Measurements from ENCODE around the gene SNTG2. TPM values are rescaled to one million over a fixed set of nuclear protein-coding genes. Genes with fewer than 3 reads are reported as not detected.

Gene SNTG2
- total RNA-seq, 1 experiment from 2014 or later = not detected

DNA sequence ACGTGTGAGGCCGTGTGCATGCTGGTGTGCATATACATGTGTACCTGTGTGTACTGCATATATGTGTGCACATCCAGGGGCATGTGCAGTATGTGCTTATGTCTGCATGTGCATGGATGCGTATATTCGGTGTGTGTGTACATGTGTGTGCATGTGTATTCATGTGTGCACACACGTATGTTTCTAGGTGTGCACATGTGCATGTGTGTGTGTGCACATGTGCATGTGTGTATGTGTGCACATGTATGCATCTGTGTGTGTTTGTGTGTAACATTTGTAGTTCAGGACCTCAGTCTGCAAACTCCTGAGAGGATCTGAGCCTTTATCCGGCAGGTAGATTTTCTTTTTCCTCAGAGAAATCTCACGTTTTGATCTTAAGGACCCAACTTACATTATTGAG lies 201.7 kb downstream of the SNTG2 start:
- H3K9me3 ChIP-seq = no peaks in the 10 kb centered on the region
- no peaks in the 10 kb centered on the region for H3K27me3 ChIP-seq (replicated peaks; ENCODE audit: control insufficient read depth, insufficient read depth, low read length)
- Mint-ChIP-seq H3K4me3 (ENCODE audit: unreplicated experiment) (no peak overlapping the region), H3K36me3 (ENCODE audit: insufficient read depth, unreplicated experiment) (peaks cover 4% of the 10 kb centered on the region), H3K27me3 (ENCODE audit: insufficient read depth, unreplicated experiment) (peaks cover 4% of the 10 kb centered on the region), H3K27ac (ENCODE audit: unreplicated experiment) (no peak overlapping the region), H3K9me3 (ENCODE audit: unreplicated experiment) (no peaks in the 10 kb centered on the region), H3K4me1 (ENCODE audit: low read depth, unreplicated experiment) (no peaks in the 10 kb centered on the region)
- no peak for TF ChIP-seq CTCF (IDR thresholded peaks at IDR 0.05; ENCODE audit: insufficient read depth in 1 of 2, low read depth in 1 of 2, low read length in 1 of 2, severe bottlenecking in 1 of 2, unreplicated experiment in 1 of 2)
- BruUV-seq (replicated peaks) = no TSS peak
- POLR2A ChIA-PET = no interaction called here
- CTCF ChIA-PET = no interaction called here
- intact Hi-C loops (cut with micrococcal nuclease; ENCODE audit: unreplicated experiment) = no loop called here
- H3K4me1 ChIP-seq = no peaks in the 10 kb centered on the region
- H3K36me3 ChIP-seq (ENCODE audit: control insufficient read depth, insufficient read depth, low read length) = no peaks in the 10 kb centered on the region
- no peak overlapping the region for H3K4me3 ChIP-seq (ENCODE audit: low read depth, low read length)
- DNase-seq = no peak

DNA sequence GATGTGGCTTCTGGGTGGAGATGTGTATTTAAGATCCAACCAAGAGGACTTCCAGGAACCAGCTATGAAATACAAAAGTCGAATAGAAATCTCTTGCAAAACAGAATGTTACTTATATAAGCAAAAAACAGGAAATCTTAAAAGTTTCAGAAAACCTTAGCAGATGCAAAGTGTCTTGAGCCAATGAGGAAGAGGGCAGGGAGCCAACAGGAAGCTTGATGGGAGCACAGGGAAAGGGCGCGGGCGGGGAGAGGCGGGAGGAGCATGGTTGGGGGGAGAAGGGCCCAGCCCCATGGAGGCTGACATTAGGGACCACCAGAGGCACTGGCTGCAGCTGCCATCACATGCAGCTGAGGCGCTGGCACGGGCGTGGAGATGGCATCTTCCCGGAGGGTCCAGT lies 203.3 kb downstream of the SNTG2 start:
- Histone ChIP-seq H3K4me3 (ENCODE audit: low read depth, low read length) (no peak overlapping the region), H3K9me3 (no peaks in the 10 kb centered on the region), H3K36me3 (ENCODE audit: control insufficient read depth, insufficient read depth, low read length) (no peaks in the 10 kb centered on the region), H3K27me3 (replicated peaks; ENCODE audit: control insufficient read depth, insufficient read depth, low read length) (no peaks in the 10 kb centered on the region), H3K4me1 (no peaks in the 10 kb centered on the region)
- Mint-ChIP-seq H3K27ac (ENCODE audit: unreplicated experiment) (no peak overlapping the region), H3K9me3 (ENCODE audit: unreplicated experiment) (no peaks in the 10 kb centered on the region), H3K36me3 (ENCODE audit: insufficient read depth, unreplicated experiment) (peaks cover 4% of the 10 kb centered on the region), H3K27me3 (ENCODE audit: insufficient read depth, unreplicated experiment) (peaks cover 4% of the 10 kb centered on the region), H3K4me1 (ENCODE audit: low read depth, unreplicated experiment) (no peaks in the 10 kb centered on the region), H3K4me3 (ENCODE audit: unreplicated experiment) (no peak overlapping the region)
- TF ChIP-seq CTCF (IDR thresholded peaks at IDR 0.05; ENCODE audit: insufficient read depth in 1 of 2, low read depth in 1 of 2, low read length in 1 of 2, severe bottlenecking in 1 of 2, unreplicated experiment in 1 of 2) = no peak
- no peak for DNase-seq
- CTCF ChIA-PET = no interaction called here
- BruUV-seq (replicated peaks) = no TSS peak
- intact Hi-C loops (cut with micrococcal nuclease; ENCODE audit: unreplicated experiment) = no loop called here
- POLR2A ChIA-PET = no interaction called here

GRCh38 chr2:1154710-1155594 lies 204.3 kb downstream of the SNTG2 start:
- Histone ChIP-seq H3K36me3 (ENCODE audit: control insufficient read depth, insufficient read depth, low read length) (no peaks in the 10 kb centered on the region), H3K4me3 (ENCODE audit: low read depth, low read length) (no peak overlapping the region), H3K9me3 (no peaks in the 10 kb centered on the region), H3K27me3 (replicated peaks; ENCODE audit: control insufficient read depth, insufficient read depth, low read length) (no peaks in the 10 kb centered on the region), H3K4me1 (no peaks in the 10 kb centered on the region)
- intact Hi-C loops (cut with micrococcal nuclease; ENCODE audit: unreplicated experiment) = no loop called here
- Mint-ChIP-seq H3K4me3 (ENCODE audit: unreplicated experiment) (no peak overlapping the region), H3K9me3 (ENCODE audit: unreplicated experiment) (no peaks in the 10 kb centered on the region), H3K4me1 (ENCODE audit: low read depth, unreplicated experiment) (no peaks in the 10 kb centered on the region), H3K36me3 (ENCODE audit: insufficient read depth, unreplicated experiment) (no peaks in the 10 kb centered on the region), H3K27ac (ENCODE audit: unreplicated experiment) (no peak overlapping the region), H3K27me3 (ENCODE audit: insufficient read depth, unreplicated experiment) (no peaks in the 10 kb centered on the region)
- ChIA-PET POLR2A (no interaction called here), CTCF (no interaction called here)
- no peak for DNase-seq
- TF ChIP-seq CTCF (IDR thresholded peaks at IDR 0.05; ENCODE audit: insufficient read depth in 1 of 2, low read depth in 1 of 2, low read length in 1 of 2, severe bottlenecking in 1 of 2, unreplicated experiment in 1 of 2) = no peak
- no TSS peak for BruUV-seq (replicated peaks)
